Endothelial cell of umbilical vein (primary cell): Measurements from ENCODE around the gene NEUROG1. TPM values are rescaled to one million over a fixed set of nuclear protein-coding genes. Genes with fewer than 3 reads are reported as not detected.

ENCODE experiments used
- BruUV-seq: library from RNA; stranded (reverse); fragments of 400-500 nt; replicated peaks from 2 replicates; lab custom pipeline; 2021; lab: Mats Ljungman, UMichigan
- CTCF ChIA-PET: fragments of 300-600, 350-600 bp; sonication (Branson Sonifier 250); formaldehyde crosslinking; loops from one replicate; lab custom pipeline; 2021; ENCODE audit warnings: antibody characterized with exemption, inconsistent platforms; lab: Charles Lee
- POLR2A ChIA-PET: fragments of 300-600, 350-600 bp; sonication (Branson Sonifier 250); formaldehyde crosslinking; loops from one replicate; lab custom pipeline; 2021; ENCODE audit warnings: antibody characterized with exemption, inconsistent platforms; lab: Charles Lee
- DNase-seq: peaks from one replicate; pipeline ENCODE4 v3.0.0-alpha.2; 2011; ENCODE audit warnings: low read depth, low spot score
- FAIRE-seq: peaks from 2 replicates; lab custom pipeline; 2011; peaks lifted over from hg19 to GRCh38; lab: Jason Lieb, UNC
- H2AFZ ChIP-seq: 2 replicates; pipeline ENCODE4 v1.6.0; 2012; ENCODE audit warnings: low read depth, low read length, control low read depth, inconsistent platforms
- H3K27ac ChIP-seq: 2 replicates; pipeline ENCODE4 v1.5.1; 2011; ENCODE audit warnings: low read depth, mild to moderate bottlenecking, control low read depth, low read length, moderate library complexity; ENCODE audit not compliant: insufficient read depth
- H3K27me3 ChIP-seq, 2 experiments: 2 replicates each; pipeline versions ENCODE4 v1.6.0 to v1.6.1; 2011; ENCODE audit warnings: low read length in 2 of 2, mixed read lengths in 1 of 2; ENCODE audit not compliant: control insufficient read depth in 2 of 2, insufficient read depth in 2 of 2
- H3K36me3 ChIP-seq, 2 experiments: 2 replicates in 1 of 2; 3 replicates in 1 of 2; pipeline ENCODE4 v1.5.1; 2011; ENCODE audit warnings: low read length in 2 of 2, mild to moderate bottlenecking in 1 of 2, moderate library complexity in 1 of 2; ENCODE audit not compliant: control insufficient read depth in 2 of 2, insufficient read depth in 2 of 2; ENCODE audit errors: extremely low read depth in 1 of 2
- H3K4me1 ChIP-seq: 3 replicates; pipeline ENCODE4 v1.5.1; 2011; ENCODE audit warnings: mild to moderate bottlenecking, low read length; ENCODE audit not compliant: control insufficient read depth, insufficient read depth; ENCODE audit errors: extremely low read depth
- H3K4me2 ChIP-seq: 2 replicates; pipeline ENCODE4 v1.6.1; 2011; ENCODE audit warnings: low read length, control low read depth, mixed read lengths; ENCODE audit not compliant: insufficient read depth
- H3K4me3 ChIP-seq, 3 experiments: fragments of 200-600 bp in 1 of 3; sonication (generic), shearing (Covaris generic) in 1 of 3; replicated peaks in 1 of 3; 2 replicates each; pipeline ENCODE4 v1.5.1; 2011 to 2016; ENCODE audit warnings: control low read depth in 3 of 3, low read length in 3 of 3, mild to moderate bottlenecking in 2 of 3, inconsistent platforms in 1 of 3, low read depth in 1 of 3, moderate library complexity in 1 of 3; ENCODE audit not compliant: insufficient read depth in 1 of 3
- H3K79me2 ChIP-seq: 2 replicates; pipeline ENCODE4 v1.6.0; 2012; ENCODE audit warnings: low read length, inconsistent platforms; ENCODE audit not compliant: control insufficient read depth, insufficient read depth
- H3K9ac ChIP-seq: replicated peaks from 2 replicates; pipeline ENCODE3; 2011; ENCODE audit warnings: low read length, control low read depth; ENCODE audit not compliant: insufficient read depth; ENCODE audit errors: extremely low read depth
- H3K9me1 ChIP-seq: replicated peaks from 3 replicates; pipeline ENCODE4 v1.6.0; 2011; ENCODE audit warnings: mild to moderate bottlenecking, low read length; ENCODE audit not compliant: control insufficient read depth, insufficient read depth; ENCODE audit errors: extremely low read depth
- H3K9me3 ChIP-seq: replicated peaks from 2 replicates; pipeline ENCODE4 v1.5.1; 2012; ENCODE audit warnings: low read length, inconsistent platforms; ENCODE audit not compliant: control insufficient read depth, insufficient read depth
- H4K20me1 ChIP-seq: replicated peaks from 2 replicates; pipeline ENCODE3; 2011; ENCODE audit warnings: mild to moderate bottlenecking, low read length; ENCODE audit not compliant: control insufficient read depth, insufficient read depth; ENCODE audit errors: extremely low read depth
- CTCF ChIP-seq, 2 donors: IDR thresholded peaks; 1 replicate in 1 of 2; 2 replicates in 1 of 2; pipeline ENCODE4 v1.5.1; 2011; ENCODE audit warnings: low read length in 2 of 2, mild to moderate bottlenecking in 2 of 2, moderate library complexity in 2 of 2, control low read depth in 1 of 2, inconsistent platforms in 1 of 2, low read depth in 1 of 2; ENCODE audit not compliant: insufficient read depth in 1 of 2; ENCODE audit errors: extremely low read depth in 1 of 2
- EZH2 ChIP-seq: IDR thresholded peaks from 2 replicates; pipeline ENCODE4 v1.6.1; 2012; ENCODE audit warnings: borderline replicate concordance, low read depth, mild to moderate bottlenecking, moderate library complexity, low read length, inconsistent platforms; ENCODE audit not compliant: severe bottlenecking
- FOS ChIP-seq: IDR thresholded peaks from 2 replicates; pipeline ENCODE4 v1.6.1; 2011; ENCODE audit warnings: mild to moderate bottlenecking, low read length, moderate library complexity, borderline replicate concordance; ENCODE audit not compliant: insufficient read depth
- GATA2 ChIP-seq: IDR thresholded peaks from 2 replicates; pipeline ENCODE4 v1.7.0; 2011; ENCODE audit warnings: low read depth, mild to moderate bottlenecking, moderate library complexity, mixed read lengths, low read length; ENCODE audit not compliant: insufficient read length, insufficient read depth
- JUN ChIP-seq: IDR thresholded peaks from 2 replicates; pipeline ENCODE4 v1.6.1; 2011; ENCODE audit warnings: borderline replicate concordance, low read depth; ENCODE audit not compliant: insufficient read length, insufficient read depth
- MYC ChIP-seq: IDR thresholded peaks from one replicate; pipeline ENCODE4 v1.6.1; 2011; ENCODE audit warnings: mild to moderate bottlenecking, low read depth, low read length
- POLR2A ChIP-seq: IDR thresholded peaks from 2 replicates; pipeline ENCODE4 v1.6.1; 2012; ENCODE audit warnings: low read depth, mild to moderate bottlenecking, control low read depth, low read length
- POLR2AphosphoS5 ChIP-seq: IDR thresholded peaks from 2 replicates; pipeline ENCODE4 v1.6.1; 2012; ENCODE audit warnings: low read depth, mild to moderate bottlenecking, control low read depth, low read length, moderate library complexity; ENCODE audit not compliant: insufficient read depth
- dilution Hi-C: fragments of 300-500 bp; cut with MboI; formaldehyde crosslinking; loops from one replicate; pipeline ENCODE4 v1.15.0; 2019; ENCODE audit warnings: low sequenced_read_pairs; ENCODE audit not compliant: extremely low pct_ligation_motif_present
- intact Hi-C: fragments of 100-400 bp; cut with micrococcal nuclease; formaldehyde crosslinking; loops from one replicate; pipeline ENCODE4 v1.10.0; 2022
- polyA plus RNA-seq, 4 experiments: library from polyadenylated mRNA; depleted of rRNA in 3 of 4; stranded (reverse) in 3 of 4; unstranded in 1 of 4; fragments of >200 nt; gene quantifications; 2 replicates each; pipeline versions ENCODE4 v1.2.1 to v1.2.3, GENCODE V29; 2011 to 2012; ENCODE audit warnings: missing spikeins in 1 of 4
- total RNA-seq: library from RNA; stranded (reverse); gene quantifications from 2 replicates; pipeline ENCODE4 v1.2.3, GENCODE V29; 2021
- TF ChIP-seq, protein P1 (sequence below): IDR thresholded peaks from 2 replicates; pipeline ENCODE4 v1.6.1; 2011; ENCODE audit not compliant: insufficient read depth, insufficient read length

NEUROG1 gene
- total and polyA plus RNA-seq, 2 donors (not counting 3 experiments of a cell fraction or from before 2014, with no cell fraction given) = not detected

- dilution Hi-C loops (no loop called here), intact Hi-C loops (no loop called here)
- no peak overlapping the region for H3K9ac ChIP-seq
- DNase-seq (no peak), FAIRE-seq (no peak)
- H3K9me3 ChIP-seq = no peaks in the 10 kb centered on the region
- CTCF ChIA-PET = interaction anchor here (0.9 to 2.6 kb wide), 3 partner anchors 21 to 66 kb away, joined by 4 to 23 read pairs (median 4); no protein-coding TSS in a partner anchor
- BruUV-seq = no TSS peak
- no peak overlapping the region for H3K27ac ChIP-seq
- H3K9me1 ChIP-seq = no peaks in the 10 kb centered on the region
- H3K36me3 ChIP-seq = no peaks in the 10 kb centered on the region
- H3K27me3 ChIP-seq = peaks cover 61 to 62% of the 10 kb centered on the region in 2 experiments
- H3K4me2 ChIP-seq = no peak overlapping the region
- no peaks in the 10 kb centered on the region for H4K20me1 ChIP-seq
- TF ChIP-seq FOS (no peak), POLR2A (no peak), GATA2 (no peak)
- no peaks in the 10 kb centered on the region for H3K79me2 ChIP-seq
- peaks cover 3% of the 10 kb centered on the region for H3K4me1 ChIP-seq
- POLR2A ChIA-PET = no interaction called here
- H2AFZ ChIP-seq = no peak overlapping the region
- no peak overlapping the region for H3K4me3 ChIP-seq
Measured at GRCh38 chr5:135487037-135487395, 48.7 kb downstream of the NEUROG1 start.

- dilution Hi-C loops = no loop called here
- no peaks in the 10 kb centered on the region for H3K9me1 ChIP-seq
- no peaks in the 10 kb centered on the region for H4K20me1 ChIP-seq
- no peak overlapping the region for H2AFZ ChIP-seq
- TF ChIP-seq FOS (no peak), POLR2A (no peak), GATA2 (no peak), MYC (no peak), POLR2AphosphoS5 (no peak), CTCF (IDR thresholded peaks at IDR 0.05; ENCODE audit: extremely low read depth in 1 of 2, insufficient read depth in 1 of 2, low read depth in 1 of 2, low read length in 2 of 2) (no peak), EZH2 (no peak), JUN (no peak)
- TF ChIP-seq, protein P1, sequence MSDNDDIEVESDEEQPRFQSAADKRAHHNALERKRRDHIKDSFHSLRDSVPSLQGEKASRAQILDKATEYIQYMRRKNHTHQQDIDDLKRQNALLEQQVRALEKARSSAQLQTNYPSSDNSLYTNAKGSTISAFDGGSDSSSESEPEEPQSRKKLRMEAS = no peak
- FAIRE-seq (no peak), DNase-seq (no peak)
- no peak overlapping the region for H3K4me2 ChIP-seq
- peaks cover 55 to 56% of the 10 kb centered on the region in 2 experiments for H3K27me3 ChIP-seq
- intact Hi-C loops = no loop called here
- POLR2A ChIA-PET = no interaction called here
- BruUV-seq = no TSS peak
- H3K9ac ChIP-seq = no peak overlapping the region
- H3K4me3 ChIP-seq = no peak overlapping the region
- no peaks in the 10 kb centered on the region for H3K79me2 ChIP-seq
- H3K27ac ChIP-seq = no peak overlapping the region
- H3K9me3 ChIP-seq = no peaks in the 10 kb centered on the region
- peaks cover 3% of the 10 kb centered on the region for H3K4me1 ChIP-seq
- no peaks in the 10 kb centered on the region for H3K36me3 ChIP-seq
- CTCF ChIA-PET = interaction anchor here (2.6 kb wide), 1 partner anchor 21 kb away, joined by 23 read pairs; no protein-coding TSS in a partner anchor
Measured at GRCh38 chr5:135486131-135487036, 49.4 kb downstream of the NEUROG1 start.
